NCI-H748 treated with DMSO at 0.1 percent for 48 hours (cell line): ENCODE data around the gene THBS2.
"Not testable (repeated sequence)": the region's sequence is repeated elsewhere in the genome, so short reads cannot be mapped to it uniquely, and the experiment has no call there.

Experiments used
- DNase-seq: peaks from one replicate; lab custom pipeline; 2025; lab: John Stamatoyannopoulos, UW

The THBS2 gene

GRCh38 chr6:169271877-169272216 is 18.2 kb upstream of the THBS2 start:
- no peak for DNase-seq

GRCh38 chr6:169271158-169271876 is 17.7 kb upstream of the THBS2 start:
- DNase-seq = no peak

GRCh38 chr6:169270077-169270380 is 16.4 kb upstream of the THBS2 start:
- not testable (repeated sequence) for DNase-seq

- no peak for DNase-seq
Observed at GRCh38 chr6:169269180-169270076, 15.8 kb upstream of the THBS2 start.

GRCh38 chr6:169268276-169268675 is 14.6 kb upstream of the THBS2 start:
- no peak for DNase-seq

- no peak for DNase-seq
Observed at GRCh38 chr6:169266746-169267591, 13.3 kb upstream of the THBS2 start.

GRCh38 chr6:169266261-169266660 is 12.6 kb upstream of the THBS2 start:
- no peak for DNase-seq

- DNase-seq = no peak
Observed at GRCh38 chr6:169265486-169266131, 12.0 kb upstream of the THBS2 start.

- no peak for DNase-seq
Observed at GRCh38 chr6:169263836-169264608, 10.4 kb upstream of the THBS2 start.

GRCh38 chr6:169263374-169263773 is 9.7 kb upstream of the THBS2 start:
- no peak for DNase-seq

GRCh38 chr6:169262602-169263001 is 9.0 kb upstream of the THBS2 start:
- not testable (repeated sequence) for DNase-seq

GRCh38 chr6:169256518-169256917 is 2.9 kb upstream of the THBS2 start:
- no peak for DNase-seq

- DNase-seq = no peak
Observed at GRCh38 chr6:169256061-169256460, 2.4 kb upstream of the THBS2 start.

GRCh38 chr6:169255643-169256042 is 2.0 kb upstream of the THBS2 start:
- no peak for DNase-seq

GRCh38 chr6:169254456-169255316 is 1.0 kb upstream of the THBS2 start:
- DNase-seq = no peak

- DNase-seq = no peak
Observed at GRCh38 chr6:169252505-169253189, 999 bp downstream of the THBS2 start.

- no peak for DNase-seq
Observed at GRCh38 chr6:169251822-169252504, 1.7 kb downstream of the THBS2 start.

GRCh38 chr6:169251371-169251802 is 2.3 kb downstream of the THBS2 start:
- DNase-seq = no peak

- no peak for DNase-seq
Observed at GRCh38 chr6:169250660-169251059, 3.0 kb downstream of the THBS2 start.
